ENCODE results near the gene ZCCHC2. TPM values are rescaled to one million over a fixed set of nuclear protein-coding genes. Genes with fewer than 3 reads are reported as not detected.

ZCCHC2 gene
- total RNA-seq, 1 experiment from 2014 or later, result 12.4 TPM

DNA sequence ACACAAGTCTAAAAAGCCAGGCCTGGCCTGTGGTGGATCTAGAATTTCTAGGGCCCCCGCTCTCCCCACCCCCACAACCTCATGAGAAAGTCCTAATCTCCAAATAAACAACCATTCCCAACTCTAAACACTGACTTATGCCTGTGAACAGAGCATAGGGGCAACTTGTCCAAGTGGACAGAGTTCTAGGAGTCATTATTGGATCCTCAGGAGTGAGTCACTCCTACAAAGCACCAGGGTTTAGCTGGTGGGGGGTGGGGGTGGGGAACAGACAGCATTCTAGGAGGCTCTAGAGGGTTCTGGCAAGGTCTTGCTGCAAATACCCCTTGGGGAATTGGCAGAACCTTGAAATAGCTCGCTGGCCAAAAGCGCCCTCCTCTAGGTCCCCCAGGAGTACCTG, 83.3 kb downstream of the ZCCHC2 start:
- H2BK120ac ChIP-seq (ENCODE audit: low read depth, low read length, poor library complexity, severe bottlenecking), result no peak overlapping the region

More for the DNA sequence above, 83.3 kb downstream of the ZCCHC2 start:
- Histone ChIP-seq H3K23me2 (ENCODE audit: insufficient read length, low read depth, low read length, poor library complexity, severe bottlenecking) (no peaks in the 10 kb centered on the region), H2BK20ac (ENCODE audit: low read depth, low read length, poor library complexity, severe bottlenecking) (no peak overlapping the region), H3K23ac (ENCODE audit: insufficient read length, low read depth, low read length) (no peak overlapping the region), H3K9ac (ENCODE audit: extremely low read depth, insufficient read length, low read length) (no peak overlapping the region), H3K4me1 (ENCODE audit: insufficient read depth, low read length) (peaks cover 4% of the 10 kb centered on the region; the same call in 1 of the 2 replicates), H3K18ac (ENCODE audit: insufficient read length, low read depth, low read length) (no peak overlapping the region), H3K14ac (ENCODE audit: insufficient read depth, low read length) (no peak overlapping the region), H3K27me3 (ENCODE audit: insufficient read depth, low read length) (no peaks in the 10 kb centered on the region; the same call in 1 of the 2 replicates), H2AK5ac (ENCODE audit: insufficient read length, low read length) (no peak overlapping the region), H3K9me3 (ENCODE audit: control insufficient read depth, low read depth, low read length) (no peaks in the 10 kb centered on the region), H3K79me1 (ENCODE audit: insufficient read depth, low read depth, low read length, poor library complexity, severe bottlenecking) (no peaks in the 10 kb centered on the region), H4K91ac (ENCODE audit: insufficient read length, low read depth, low read length) (no peak overlapping the region), H2BK15ac (ENCODE audit: low read depth, low read length) (no peak overlapping the region), H3T11ph (ENCODE audit: low read length) (no peak overlapping the region), H2BK5ac (ENCODE audit: insufficient read length, low read length) (no peak overlapping the region), H3K4ac (ENCODE audit: low read depth, low read length) (no peak overlapping the region), H3K27ac (ENCODE audit: insufficient read length, low read depth, low read length) (no peak overlapping the region), H3K79me2 (ENCODE audit: insufficient read depth, low read length) (no peaks in the 10 kb centered on the region), H4K5ac (ENCODE audit: insufficient read length, low read depth, low read length) (no peak overlapping the region), H3K56ac (ENCODE audit: insufficient read length, low read depth, low read length) (no peak overlapping the region), H4K20me1 (ENCODE audit: control insufficient read depth, insufficient read depth, insufficient read length) (no peaks in the 10 kb centered on the region), H3K4me2 (ENCODE audit: insufficient read depth, insufficient read length, low read length) (no peak overlapping the region), H4K8ac (replicated peaks; ENCODE audit: insufficient read length, low read depth, low read length) (no peak overlapping the region), H2AFZ (ENCODE audit: low read length) (no peak overlapping the region), H2BK12ac (ENCODE audit: insufficient read length, low read depth, low read length) (no peak overlapping the region)
- TF ChIP-seq, protein P1, sequence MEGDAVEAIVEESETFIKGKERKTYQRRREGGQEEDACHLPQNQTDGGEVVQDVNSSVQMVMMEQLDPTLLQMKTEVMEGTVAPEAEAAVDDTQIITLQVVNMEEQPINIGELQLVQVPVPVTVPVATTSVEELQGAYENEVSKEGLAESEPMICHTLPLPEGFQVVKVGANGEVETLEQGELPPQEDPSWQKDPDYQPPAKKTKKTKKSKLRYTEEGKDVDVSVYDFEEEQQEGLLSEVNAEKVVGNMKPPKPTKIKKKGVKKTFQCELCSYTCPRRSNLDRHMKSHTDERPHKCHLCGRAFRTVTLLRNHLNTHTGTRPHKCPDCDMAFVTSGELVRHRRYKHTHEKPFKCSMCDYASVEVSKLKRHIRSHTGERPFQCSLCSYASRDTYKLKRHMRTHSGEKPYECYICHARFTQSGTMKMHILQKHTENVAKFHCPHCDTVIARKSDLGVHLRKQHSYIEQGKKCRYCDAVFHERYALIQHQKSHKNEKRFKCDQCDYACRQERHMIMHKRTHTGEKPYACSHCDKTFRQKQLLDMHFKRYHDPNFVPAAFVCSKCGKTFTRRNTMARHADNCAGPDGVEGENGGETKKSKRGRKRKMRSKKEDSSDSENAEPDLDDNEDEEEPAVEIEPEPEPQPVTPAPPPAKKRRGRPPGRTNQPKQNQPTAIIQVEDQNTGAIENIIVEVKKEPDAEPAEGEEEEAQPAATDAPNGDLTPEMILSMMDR (conservative IDR thresholded peaks at IDR 0.05), result no peak
- DNase-seq, result no peak
- no peaks in the 10 kb centered on the region for H3K9me3 Mint-ChIP-seq
- no peak overlapping the region; a peak in 1 of 7 replicates for H3K27ac Mint-ChIP-seq
- peaks cover 28 to 37% of the 10 kb centered on the region in 2 experiments for H3K4me1 Mint-ChIP-seq
- no peak overlapping the region for H3K4me3 Mint-ChIP-seq
- H3K36me3 Mint-ChIP-seq (ENCODE audit: insufficient read depth in 1 of 3, low read depth in 3 of 3), result no peaks in the 10 kb centered on the region; a peak in 1 of 7 replicates
- no CpG with 5 or more reads among the region's 3 CpGs for WGBS (ENCODE audit: extremely low coverage, insufficient read length, low lambda C conversion rate)
- H3K27me3 Mint-ChIP-seq (ENCODE audit: low read depth), result peaks cover 9% of the 10 kb centered on the region

Data from H9 (cell line).